ENCODE data around the gene ST3GAL4.

Gene ST3GAL4

DNA sequence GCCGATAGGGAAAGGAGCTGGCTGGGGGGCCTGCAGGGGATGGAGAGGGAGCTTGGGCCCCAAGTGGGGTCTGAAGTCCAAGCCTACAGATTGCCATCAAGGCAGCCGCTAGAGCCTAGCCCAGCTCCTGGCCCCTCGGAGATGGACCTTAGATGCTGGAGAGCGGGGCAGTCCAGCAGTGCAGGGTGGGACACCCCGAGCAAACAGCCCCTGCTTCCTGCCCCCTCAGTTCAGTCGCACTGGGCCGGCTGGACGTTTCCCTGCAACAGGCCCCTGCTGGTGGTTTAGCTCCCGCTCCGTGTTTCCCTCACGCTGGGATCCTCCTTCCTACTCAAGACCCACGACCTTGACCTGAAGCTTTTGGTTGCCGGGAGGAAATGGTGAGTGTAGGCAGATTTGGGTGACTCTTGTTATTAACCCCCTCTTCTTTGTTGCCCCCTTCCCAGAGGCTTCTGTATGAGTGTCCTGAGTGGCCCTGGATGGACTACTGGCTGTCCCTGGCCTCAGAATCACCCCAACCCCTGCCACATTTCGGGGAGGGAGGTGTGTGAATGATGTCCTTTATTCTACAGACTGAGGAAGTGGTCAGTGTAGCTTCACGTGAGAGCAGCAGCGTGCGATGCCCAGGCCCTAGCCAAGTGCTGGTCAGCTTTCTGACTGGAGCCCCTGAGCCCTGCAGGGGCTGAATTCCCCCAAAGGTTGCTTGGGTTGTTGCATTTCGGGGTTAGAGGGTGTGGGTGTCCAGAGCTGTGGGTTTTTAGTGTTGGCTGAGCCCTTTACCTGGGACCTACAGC lies 2.7 kb downstream of the ST3GAL4 start:
- DNase-seq (ENCODE audit: low read depth), result no peak
- TF ChIP-seq, protein P1, sequence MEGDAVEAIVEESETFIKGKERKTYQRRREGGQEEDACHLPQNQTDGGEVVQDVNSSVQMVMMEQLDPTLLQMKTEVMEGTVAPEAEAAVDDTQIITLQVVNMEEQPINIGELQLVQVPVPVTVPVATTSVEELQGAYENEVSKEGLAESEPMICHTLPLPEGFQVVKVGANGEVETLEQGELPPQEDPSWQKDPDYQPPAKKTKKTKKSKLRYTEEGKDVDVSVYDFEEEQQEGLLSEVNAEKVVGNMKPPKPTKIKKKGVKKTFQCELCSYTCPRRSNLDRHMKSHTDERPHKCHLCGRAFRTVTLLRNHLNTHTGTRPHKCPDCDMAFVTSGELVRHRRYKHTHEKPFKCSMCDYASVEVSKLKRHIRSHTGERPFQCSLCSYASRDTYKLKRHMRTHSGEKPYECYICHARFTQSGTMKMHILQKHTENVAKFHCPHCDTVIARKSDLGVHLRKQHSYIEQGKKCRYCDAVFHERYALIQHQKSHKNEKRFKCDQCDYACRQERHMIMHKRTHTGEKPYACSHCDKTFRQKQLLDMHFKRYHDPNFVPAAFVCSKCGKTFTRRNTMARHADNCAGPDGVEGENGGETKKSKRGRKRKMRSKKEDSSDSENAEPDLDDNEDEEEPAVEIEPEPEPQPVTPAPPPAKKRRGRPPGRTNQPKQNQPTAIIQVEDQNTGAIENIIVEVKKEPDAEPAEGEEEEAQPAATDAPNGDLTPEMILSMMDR (IDR thresholded peaks at IDR 0.05; ENCODE audit: control insufficient read depth, insufficient read depth, low read depth, low read length, missing control alignments), result no peak
- peak overlapping the region; percentile 84 for H3K4me3 ChIP-seq (ENCODE audit: control insufficient read depth, low read depth, low read length)

DNA sequence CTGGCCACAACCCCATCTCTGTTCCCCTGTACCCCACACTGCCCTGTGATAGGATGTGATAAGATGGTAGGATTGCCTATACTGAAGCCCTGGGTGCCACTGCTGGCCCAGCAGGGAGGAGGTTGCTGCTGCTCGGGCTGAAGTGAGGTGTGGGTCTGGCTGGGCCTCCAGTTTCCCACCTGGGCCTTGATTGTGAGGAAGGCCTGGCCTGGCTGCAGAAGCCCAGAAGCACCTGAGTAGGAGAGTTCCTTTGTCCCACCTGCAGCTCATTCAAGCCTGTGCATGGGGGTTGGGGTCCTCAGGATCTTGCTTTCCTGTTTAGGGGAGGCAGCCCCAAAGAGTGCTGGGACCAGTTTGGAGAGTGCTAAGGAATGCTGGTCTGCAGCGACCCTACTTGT lies 3.3 kb downstream of the ST3GAL4 start:
- TF ChIP-seq, protein P1 (IDR thresholded peaks at IDR 0.05; ENCODE audit: control insufficient read depth, insufficient read depth, low read depth, low read length, missing control alignments), result no peak
- DNase-seq (ENCODE audit: low read depth), result no peak
- no peak overlapping the region for H3K4me3 ChIP-seq (ENCODE audit: control insufficient read depth, low read depth, low read length)

DNA sequence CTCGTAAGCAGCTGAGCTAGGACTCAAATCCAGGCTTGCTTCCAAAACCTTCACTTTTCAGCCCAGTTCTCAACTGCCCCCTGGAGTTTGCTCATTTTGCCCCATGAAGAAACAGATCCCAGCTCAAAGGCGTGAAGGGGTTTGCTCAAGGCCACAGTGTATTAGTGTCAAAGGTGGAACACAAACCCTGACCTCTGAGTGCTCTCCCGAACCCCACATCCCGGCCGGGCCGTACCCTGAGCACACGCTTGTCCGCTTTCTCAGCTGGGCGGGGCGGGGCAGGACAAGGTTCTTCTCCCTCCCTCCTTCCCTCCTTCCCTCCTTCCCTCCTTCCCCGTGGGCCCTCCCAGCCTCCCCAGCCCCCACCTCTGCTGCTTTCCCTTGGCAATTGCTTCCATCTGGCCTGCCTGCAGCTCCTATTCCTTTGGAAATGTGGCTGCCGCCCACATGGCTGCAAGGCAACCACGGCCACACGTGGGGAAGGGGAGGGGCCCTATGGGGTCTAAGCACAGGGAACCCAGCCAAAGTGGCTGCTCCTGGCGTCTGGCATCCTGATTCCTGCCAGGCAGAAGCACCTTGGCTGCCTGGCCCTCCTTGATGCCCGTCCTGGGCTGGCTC lies 4.1 kb downstream of the ST3GAL4 start:
- TF ChIP-seq, protein P1 (IDR thresholded peaks at IDR 0.05; ENCODE audit: control insufficient read depth, insufficient read depth, low read depth, low read length, missing control alignments), result peak; percentile 39
- peak; percentile 49 for DNase-seq (ENCODE audit: low read depth)
- H3K4me3 ChIP-seq (ENCODE audit: control insufficient read depth, low read depth, low read length), result no peak overlapping the region

DNA sequence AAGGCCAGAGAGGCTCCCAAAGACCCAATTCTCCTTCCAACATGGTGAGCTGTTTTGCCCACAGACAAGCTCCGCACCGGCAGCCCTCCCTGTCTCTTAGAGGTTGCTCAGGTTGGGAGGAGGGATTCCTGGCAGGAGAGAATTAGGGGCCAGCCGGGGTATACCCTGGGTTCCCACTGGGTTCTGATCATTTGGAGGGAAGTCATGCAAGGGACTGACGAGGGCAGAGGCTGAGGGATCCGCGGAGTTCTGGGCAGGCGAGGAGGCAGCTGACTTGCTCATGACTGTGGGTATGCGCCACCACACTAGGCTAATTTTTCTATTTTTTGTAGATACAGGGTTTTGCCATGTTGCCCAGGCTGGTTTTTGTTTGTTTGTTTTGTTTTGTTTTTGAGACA lies 4.6 kb downstream of the ST3GAL4 start:
- H3K4me3 ChIP-seq (ENCODE audit: control insufficient read depth, low read depth, low read length), result no peak overlapping the region
- TF ChIP-seq, protein P1 (IDR thresholded peaks at IDR 0.05; ENCODE audit: control insufficient read depth, insufficient read depth, low read depth, low read length, missing control alignments), result no peak
- no peak for DNase-seq (ENCODE audit: low read depth)

DNA sequence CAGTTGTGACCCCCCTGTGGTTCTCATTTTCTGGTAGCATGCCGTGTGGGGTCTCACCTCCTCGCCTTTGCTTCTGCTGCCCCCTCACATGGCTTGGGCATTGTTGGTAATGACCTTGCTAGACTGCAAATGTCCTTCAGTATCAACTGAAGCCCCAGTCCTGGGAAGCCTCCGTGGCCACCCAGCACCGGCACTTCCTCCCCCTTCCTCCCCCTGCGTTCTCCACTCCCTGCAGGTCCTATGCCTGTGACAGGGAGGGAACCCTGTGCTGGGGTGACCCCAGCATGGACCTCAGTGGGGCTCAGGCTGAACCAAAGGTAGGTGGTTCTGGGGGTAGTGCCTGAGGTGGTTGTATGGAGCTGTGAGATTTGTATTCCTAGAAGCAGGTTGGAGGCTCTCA lies 5.9 kb downstream of the ST3GAL4 start:
- H3K4me3 ChIP-seq (ENCODE audit: control insufficient read depth, low read depth, low read length), result no peak overlapping the region
- DNase-seq (ENCODE audit: low read depth), result no peak
- TF ChIP-seq, protein P1 (IDR thresholded peaks at IDR 0.05; ENCODE audit: control insufficient read depth, insufficient read depth, low read depth, low read length, missing control alignments), result no peak

DNA sequence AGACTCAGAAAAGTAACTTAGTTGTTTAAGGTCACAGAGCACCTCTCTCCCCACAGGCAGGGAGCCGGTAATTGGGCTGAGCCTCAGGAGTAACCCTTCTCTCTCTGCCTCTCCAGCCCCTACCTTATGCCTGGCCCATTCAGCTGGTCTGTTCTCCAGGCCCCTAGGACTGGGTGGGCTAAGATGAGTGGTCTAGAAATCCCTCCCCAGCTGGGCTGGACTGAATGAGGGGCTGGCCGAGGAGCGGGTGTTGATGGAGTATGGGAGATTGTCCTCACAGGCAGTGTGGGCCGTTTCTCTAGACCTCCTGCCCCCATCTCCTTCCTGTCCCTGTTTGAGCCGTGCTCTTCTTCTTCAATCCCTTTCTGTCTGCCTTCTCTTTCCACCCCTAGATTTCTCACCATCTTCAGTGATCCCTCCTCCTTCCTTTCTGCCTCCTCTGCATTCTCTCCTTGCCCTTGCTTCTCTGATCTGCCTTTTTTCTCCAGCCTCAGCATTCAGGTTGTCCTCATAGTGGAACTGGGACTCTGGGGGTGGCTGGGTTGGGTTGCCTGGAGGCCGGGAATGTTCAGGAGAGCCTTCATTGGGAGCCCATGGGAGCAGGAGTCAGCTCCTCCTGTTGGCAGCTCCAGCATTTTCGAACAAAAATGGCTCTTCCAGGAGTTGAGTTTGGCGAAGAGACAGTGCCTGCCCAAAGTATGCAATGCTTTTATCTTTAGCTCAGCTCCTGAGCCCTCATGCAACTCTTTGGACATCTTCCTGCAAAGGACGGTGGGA lies 7.6 kb downstream of the ST3GAL4 start:
- no peak for DNase-seq (ENCODE audit: low read depth)
- TF ChIP-seq, protein P1 (IDR thresholded peaks at IDR 0.05; ENCODE audit: control insufficient read depth, insufficient read depth, low read depth, low read length, missing control alignments), result no peak
- H3K4me3 ChIP-seq (ENCODE audit: control insufficient read depth, low read depth, low read length), result no peak overlapping the region
